PC-9 (cell line): Measurements from ENCODE around the gene NADSYN1. TPM values are rescaled to one million over a fixed set of nuclear protein-coding genes. Genes with fewer than 3 reads are reported as not detected.

Experiments used
- BruUV-seq: library from RNA; stranded (reverse); fragments of 400-500 nt; replicated peaks from 2 replicates; lab custom pipeline; 2021; lab: Mats Ljungman, UMichigan
- CTCF ChIA-PET: fragments of 300-600 bp; sonication (Branson Sonifier 250); formaldehyde crosslinking; loops from one replicate; lab custom pipeline; 2022; ENCODE audit warnings: antibody characterized with exemption; lab: Charles Lee
- POLR2A ChIA-PET: fragments of 300-600 bp; sonication (Branson Sonifier 250); formaldehyde crosslinking; loops from one replicate; lab custom pipeline; 2022; ENCODE audit warnings: antibody characterized with exemption; ENCODE audit not compliant: unreplicated experiment; lab: Charles Lee
- DNase-seq, 2 experiments: peaks; one replicate each; pipeline versions ENCODE4 v3.0.0 to v3.0.0-alpha.2; 2015 to 2022; ENCODE audit warnings: mixed read lengths in 1 of 2
- H2AFZ ChIP-seq: fragments of 200-600 bp; sonication (generic); 2 replicates; pipeline ENCODE4 v1.8.1; 2017; ENCODE audit warnings: antibody characterized with exemption
- H3F3A ChIP-seq: fragments of 200-600 bp; sonication (generic); 2 replicates; pipeline ENCODE4 v1.8.1; 2017; ENCODE audit warnings: antibody characterized with exemption, mild to moderate bottlenecking, low read depth; ENCODE audit not compliant: insufficient read depth
- H3K27ac ChIP-seq: fragments of 200-600 bp; sonication (generic); 2 replicates; pipeline ENCODE4 v1.6.1; 2016; ENCODE audit warnings: mixed run types
- H3K27me3 ChIP-seq: fragments of 200-600 bp; sonication (generic); 2 replicates; pipeline ENCODE4 v1.6.1; 2016; ENCODE audit warnings: low read depth, mixed run types; ENCODE audit not compliant: insufficient read depth
- H3K36me3 ChIP-seq: fragments of 200-600 bp; sonication (generic); 2 replicates; pipeline ENCODE4 v1.6.1; 2016; ENCODE audit warnings: low read depth, mixed run types
- H3K4me1 ChIP-seq: fragments of 200-600 bp; sonication (generic); replicated peaks from 2 replicates; pipeline ENCODE4 v1.6.1; 2016; ENCODE audit warnings: mixed run types; ENCODE audit not compliant: insufficient read depth
- H3K4me2 ChIP-seq: fragments of 200-600 bp; sonication (generic); 2 replicates; pipeline ENCODE4 v1.6.1; 2017; ENCODE audit warnings: mixed run types
- H3K4me3 ChIP-seq: fragments of 200-600 bp; sonication (generic); 2 replicates; pipeline ENCODE4 v1.6.1; 2016; ENCODE audit warnings: mixed run types
- H3K79me2 ChIP-seq: fragments of 200-600 bp; sonication (generic); 2 replicates; pipeline ENCODE4 v1.6.1; 2017; ENCODE audit warnings: low read depth, mixed run types
- H3K9me2 ChIP-seq: fragments of 200-600 bp; sonication (generic); 2 replicates; pipeline ENCODE4 v1.8.1; 2017; ENCODE audit warnings: mild to moderate bottlenecking; ENCODE audit not compliant: insufficient read depth
- H3K9me3 ChIP-seq: fragments of 200-600 bp; sonication (generic); 2 replicates; pipeline ENCODE4 v1.8.1; 2016; ENCODE audit warnings: low read depth; ENCODE audit not compliant: insufficient read depth
- H4K20me1 ChIP-seq: fragments of 200-600 bp; sonication (generic); 2 replicates; pipeline ENCODE4 v1.8.1; 2017; ENCODE audit not compliant: insufficient read depth
- EZH2 ChIP-seq: fragments of 200-600 bp; sonication (generic); IDR thresholded peaks from 2 replicates; pipeline ENCODE4 v1.8.0; 2017; ENCODE audit warnings: antibody characterized with exemption, low read depth
- intact Hi-C: fragments of 100-400 bp; cut with micrococcal nuclease; formaldehyde crosslinking; loops from one replicate; pipeline ENCODE4 v1.10.0; 2022; ENCODE audit not compliant: unreplicated experiment
- total RNA-seq: library from RNA; stranded (reverse); gene quantifications from 2 replicates; pipeline ENCODE4 v1.2.3, GENCODE V29; 2021
- TF ChIP-seq, protein P1 (sequence below): fragments of 200-600 bp; sonication (generic); conservative IDR thresholded peaks from 2 replicates; pipeline ENCODE4 v1.6.1; 2017; ENCODE audit warnings: mixed run types, antibody characterized with exemption, mild to moderate bottlenecking, moderate library complexity

Gene NADSYN1
- total RNA-seq, 1 experiment from 2014 or later = 118 TPM

GRCh38 chr11:71499125-71499524, 46.1 kb downstream of the NADSYN1 start:
- TF ChIP-seq, protein P1, sequence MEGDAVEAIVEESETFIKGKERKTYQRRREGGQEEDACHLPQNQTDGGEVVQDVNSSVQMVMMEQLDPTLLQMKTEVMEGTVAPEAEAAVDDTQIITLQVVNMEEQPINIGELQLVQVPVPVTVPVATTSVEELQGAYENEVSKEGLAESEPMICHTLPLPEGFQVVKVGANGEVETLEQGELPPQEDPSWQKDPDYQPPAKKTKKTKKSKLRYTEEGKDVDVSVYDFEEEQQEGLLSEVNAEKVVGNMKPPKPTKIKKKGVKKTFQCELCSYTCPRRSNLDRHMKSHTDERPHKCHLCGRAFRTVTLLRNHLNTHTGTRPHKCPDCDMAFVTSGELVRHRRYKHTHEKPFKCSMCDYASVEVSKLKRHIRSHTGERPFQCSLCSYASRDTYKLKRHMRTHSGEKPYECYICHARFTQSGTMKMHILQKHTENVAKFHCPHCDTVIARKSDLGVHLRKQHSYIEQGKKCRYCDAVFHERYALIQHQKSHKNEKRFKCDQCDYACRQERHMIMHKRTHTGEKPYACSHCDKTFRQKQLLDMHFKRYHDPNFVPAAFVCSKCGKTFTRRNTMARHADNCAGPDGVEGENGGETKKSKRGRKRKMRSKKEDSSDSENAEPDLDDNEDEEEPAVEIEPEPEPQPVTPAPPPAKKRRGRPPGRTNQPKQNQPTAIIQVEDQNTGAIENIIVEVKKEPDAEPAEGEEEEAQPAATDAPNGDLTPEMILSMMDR = no peak
- no peak for TF ChIP-seq EZH2
- CTCF ChIA-PET = no interaction called here
- no peak overlapping the region for H3K4me2 ChIP-seq
- H3K9me2 ChIP-seq = no peaks in the 10 kb centered on the region
- no peak overlapping the region for H3K27ac ChIP-seq
- no peak overlapping the region for H3K4me3 ChIP-seq
- POLR2A ChIA-PET = no interaction called here
- peaks cover 53% of the 10 kb centered on the region for H3K36me3 ChIP-seq
- BruUV-seq = no TSS peak
- peaks cover 6% of the 10 kb centered on the region; the same call in 1 of the 2 replicates for H3F3A ChIP-seq
- H4K20me1 ChIP-seq = no peaks in the 10 kb centered on the region
- intact Hi-C loops = no loop called here
- DNase-seq = peak in 1 of 2 experiments; percentile 12
- H3K4me1 ChIP-seq = peaks cover 29% of the 10 kb centered on the region
- no peaks in the 10 kb centered on the region for H3K27me3 ChIP-seq
- no peak overlapping the region for H2AFZ ChIP-seq
- no peaks in the 10 kb centered on the region for H3K9me3 ChIP-seq
- no peaks in the 10 kb centered on the region for H3K79me2 ChIP-seq

DNA sequence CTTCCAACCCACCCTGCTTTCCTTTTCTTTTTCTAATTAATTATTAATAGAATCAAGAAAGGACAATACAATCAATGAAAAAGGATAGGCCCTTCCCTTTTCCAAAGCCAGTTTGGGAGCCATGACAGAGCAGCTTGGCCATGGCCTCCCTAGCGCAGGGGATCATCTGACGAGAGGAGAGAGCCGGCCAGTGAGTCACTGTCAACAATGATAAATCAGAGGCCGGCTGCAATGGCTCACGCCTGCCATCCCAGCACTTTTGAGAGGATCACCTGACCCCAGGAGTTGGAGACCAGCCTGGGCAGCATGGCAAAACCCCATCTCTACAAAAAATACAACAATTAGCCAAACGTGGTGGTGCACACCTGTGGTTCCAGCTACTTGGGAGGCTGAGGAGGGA, 46.5 kb downstream of the NADSYN1 start:
- Histone ChIP-seq H3K27ac (no peak overlapping the region), H3K36me3 (peaks cover 53% of the 10 kb centered on the region), H4K20me1 (no peaks in the 10 kb centered on the region), H3K9me3 (no peaks in the 10 kb centered on the region), H3K79me2 (no peaks in the 10 kb centered on the region), H3K4me1 (peaks cover 33% of the 10 kb centered on the region), H3K4me2 (no peak overlapping the region), H3K4me3 (no peak overlapping the region), H3K9me2 (no peaks in the 10 kb centered on the region), H3K27me3 (no peaks in the 10 kb centered on the region), H2AFZ (no peak overlapping the region), H3F3A (peaks cover 6% of the 10 kb centered on the region; the same call in 1 of the 2 replicates)
- DNase-seq = peak in 1 of 2 experiments; percentile 25
- no TSS peak for BruUV-seq
- intact Hi-C loops = no loop called here
- no peak for TF ChIP-seq EZH2
- TF ChIP-seq, protein P1 = no peak
- CTCF ChIA-PET = no interaction called here
- POLR2A ChIA-PET = no interaction called here

GRCh38 chr11:71500601-71501021, 47.6 kb downstream of the NADSYN1 start:
- Histone ChIP-seq H3K79me2 (no peaks in the 10 kb centered on the region), H3K9me3 (no peaks in the 10 kb centered on the region), H3K4me1 (peaks cover 38% of the 10 kb centered on the region), H3K27me3 (no peaks in the 10 kb centered on the region), H3K27ac (no peak overlapping the region), H3K36me3 (peaks cover 44% of the 10 kb centered on the region), H3K4me2 (peak overlapping the region; percentile 45; the same call in 1 of the 2 replicates), H3K4me3 (no peak overlapping the region), H2AFZ (no peak overlapping the region), H4K20me1 (no peaks in the 10 kb centered on the region), H3F3A (peaks cover 6% of the 10 kb centered on the region; the same call in 1 of the 2 replicates), H3K9me2 (no peaks in the 10 kb centered on the region)
- ChIA-PET POLR2A (no interaction called here), CTCF (no interaction called here)
- TF ChIP-seq, protein P1 = no peak
- TF ChIP-seq EZH2 = no peak
- peak; percentile 67 to 87 for DNase-seq
- BruUV-seq = no TSS peak
- intact Hi-C loops = loop anchor here (2.0 kb wide), 1 partner anchor 20 kb away; no protein-coding TSS in a partner anchor
